ENCODE data around the gene EXOSC10.
"Not testable (repeated sequence)": the region's sequence is repeated elsewhere in the genome, so short reads cannot be mapped to it uniquely, and the experiment has no call there.

The EXOSC10 gene

GRCh38 chr1:11042995-11043874 is 56.4 kb downstream of the EXOSC10 start:
- DNase-seq = no peak

- no peak for DNase-seq
Measured at GRCh38 chr1:11042065-11042464, 57.6 kb downstream of the EXOSC10 start.

GRCh38 chr1:11041048-11041447 is 58.6 kb downstream of the EXOSC10 start:
- DNase-seq = no peak

GRCh38 chr1:11040105-11040429 is 59.6 kb downstream of the EXOSC10 start:
- DNase-seq = not testable (repeated sequence)

GRCh38 chr1:11039351-11040104 is 60.1 kb downstream of the EXOSC10 start:
- no peak for DNase-seq

GRCh38 chr1:11037740-11038182 is 61.9 kb downstream of the EXOSC10 start:
- peak; percentile 60 to 76 for DNase-seq

GRCh38 chr1:11037019-11037739 is 62.5 kb downstream of the EXOSC10 start:
- not testable (repeated sequence) for DNase-seq

- no peak for DNase-seq
Measured at GRCh38 chr1:11031624-11032262, 67.9 kb downstream of the EXOSC10 start.

- DNase-seq = no peak
Measured at GRCh38 chr1:11030865-11031264, 68.8 kb downstream of the EXOSC10 start.

- no peak for DNase-seq
Measured at GRCh38 chr1:11028018-11028417, 71.7 kb downstream of the EXOSC10 start.

- DNase-seq = no peak
Measured at GRCh38 chr1:11027316-11027715, 72.4 kb downstream of the EXOSC10 start.

GRCh38 chr1:11026903-11027302 is 72.8 kb downstream of the EXOSC10 start:
- no peak for DNase-seq

GRCh38 chr1:11026052-11026451 is 73.6 kb downstream of the EXOSC10 start:
- DNase-seq = no peak

GRCh38 chr1:11025618-11026017 is 74.1 kb downstream of the EXOSC10 start:
- no peak for DNase-seq

- DNase-seq = no peak
Measured at GRCh38 chr1:11024874-11025203, 74.8 kb downstream of the EXOSC10 start.

GRCh38 chr1:11024154-11024873 is 75.4 kb downstream of the EXOSC10 start:
- no peak for DNase-seq

GRCh38 chr1:11023201-11023600 is 76.5 kb downstream of the EXOSC10 start:
- DNase-seq = no peak

- DNase-seq = no peak
Measured at GRCh38 chr1:11019971-11020370, 79.7 kb downstream of the EXOSC10 start.

- not testable (repeated sequence) for DNase-seq
Measured at GRCh38 chr1:11019358-11019757, 80.3 kb downstream of the EXOSC10 start.

Data from NCI-H187 (cell line).